Fibroblast of skin of abdomen (primary cell): ENCODE results near the gene GAS2.

Experiments used
- DNase-seq: peaks from one replicate; pipeline ENCODE4 v3.0.0-alpha.2; 2013

Gene GAS2

DNA sequence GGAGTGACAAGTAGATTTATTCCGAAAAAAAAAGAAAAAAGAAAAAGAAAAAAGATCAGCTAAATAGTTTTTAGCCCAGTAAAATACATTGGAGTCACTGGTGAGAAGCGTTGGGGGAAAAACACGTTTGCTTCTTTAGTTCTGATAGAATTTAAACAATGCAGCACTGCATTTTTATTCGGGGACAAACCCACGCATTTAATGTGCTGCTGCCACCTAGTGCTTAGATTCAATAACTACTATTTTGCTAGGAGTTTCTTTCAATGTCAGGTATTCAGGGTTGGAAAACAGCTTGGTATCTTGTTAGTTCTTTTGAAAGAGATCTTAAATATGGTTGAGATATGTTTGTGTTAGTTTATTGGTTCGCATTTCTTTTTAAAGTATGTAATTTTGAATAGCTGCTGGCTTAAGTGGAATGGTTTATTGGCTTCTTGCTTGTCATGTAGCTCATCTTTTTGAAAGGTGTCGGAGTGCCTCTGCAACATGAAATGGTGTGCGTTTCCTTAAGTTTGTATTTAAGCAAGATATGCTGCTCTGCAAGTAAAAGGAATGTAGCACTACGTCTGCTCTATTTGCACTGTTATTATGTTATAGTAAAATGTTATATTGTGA, 121.2 kb downstream of the GAS2 start:
- DNase-seq, result peak; percentile 49

DNA sequence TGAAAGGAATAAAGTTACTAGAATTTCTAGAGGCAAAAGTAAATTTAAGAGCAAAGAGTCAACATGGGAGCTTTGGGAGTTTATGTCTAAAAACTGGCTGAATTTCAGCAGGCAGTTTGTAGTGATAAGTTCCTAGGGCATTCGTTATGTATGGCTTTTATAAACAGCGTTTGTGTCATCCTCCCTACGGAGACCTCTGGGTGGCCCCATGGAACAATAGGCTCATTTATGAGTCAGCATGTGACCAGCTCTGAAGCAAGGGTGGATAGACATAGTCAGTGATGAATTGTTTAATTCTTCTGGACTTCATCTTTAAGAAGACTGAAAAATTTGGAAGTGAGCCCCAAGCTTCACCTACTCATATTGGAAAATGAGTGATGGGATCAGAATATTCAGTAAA, 126.1 kb downstream of the GAS2 start:
- peak; percentile 42 for DNase-seq

DNA sequence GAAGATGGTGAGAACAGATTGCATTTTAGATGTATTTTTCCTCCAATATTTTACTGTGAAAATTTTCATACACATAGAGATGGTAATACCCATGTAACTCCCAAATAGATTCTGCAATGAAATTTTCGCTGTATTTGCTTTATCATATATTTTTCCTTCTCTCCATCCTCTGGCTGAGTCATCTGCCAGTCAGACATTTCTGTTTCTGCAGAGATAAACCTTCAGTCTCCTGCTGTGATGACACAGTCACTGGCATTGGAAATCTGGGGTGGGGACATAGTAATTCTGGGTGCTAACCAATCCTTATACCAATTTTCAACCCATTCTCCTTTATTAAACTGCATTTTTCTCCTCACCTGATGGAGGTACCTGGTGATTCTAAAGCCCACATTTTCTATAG, 129.5 kb downstream of the GAS2 start:
- DNase-seq, result no peak

DNA sequence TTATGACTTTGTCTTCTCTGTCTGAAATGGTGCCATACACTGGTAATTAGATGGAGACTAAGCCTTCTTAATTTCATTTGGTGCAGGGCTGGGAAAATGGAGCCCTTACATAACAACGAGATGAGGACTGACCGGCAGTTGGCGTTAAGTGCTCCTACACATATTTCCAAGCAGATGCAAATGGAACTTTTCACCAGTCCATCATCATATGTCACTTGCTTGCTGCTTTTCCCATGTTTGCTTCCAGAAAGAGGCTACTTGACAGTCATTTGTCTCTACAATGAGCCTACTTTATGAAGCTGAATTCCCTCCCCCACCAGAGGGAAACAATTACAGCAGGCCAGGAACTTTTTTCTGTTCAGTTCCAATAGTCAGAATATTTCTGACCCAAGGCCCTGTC, 130.6 kb downstream of the GAS2 start:
- DNase-seq, result no peak

DNA sequence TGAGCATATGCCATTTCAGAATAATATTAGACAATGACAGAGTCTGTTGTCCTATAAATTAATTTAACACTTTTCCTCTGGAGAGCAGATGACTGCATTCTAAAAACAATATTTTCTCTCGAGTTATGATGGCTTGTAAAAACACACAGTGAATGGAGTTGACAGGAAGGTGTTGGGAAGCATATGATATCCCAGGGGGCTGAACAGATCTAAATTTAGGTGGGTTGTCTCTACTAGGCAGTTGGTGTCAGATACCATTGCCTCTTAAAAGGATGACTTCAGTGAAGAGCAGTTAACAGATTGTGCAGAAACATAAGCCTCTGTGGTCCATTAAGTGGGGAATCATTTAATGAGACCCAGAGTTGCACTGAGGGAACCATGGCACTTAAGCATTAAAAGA, 132.5 kb downstream of the GAS2 start:
- no peak for DNase-seq

DNA sequence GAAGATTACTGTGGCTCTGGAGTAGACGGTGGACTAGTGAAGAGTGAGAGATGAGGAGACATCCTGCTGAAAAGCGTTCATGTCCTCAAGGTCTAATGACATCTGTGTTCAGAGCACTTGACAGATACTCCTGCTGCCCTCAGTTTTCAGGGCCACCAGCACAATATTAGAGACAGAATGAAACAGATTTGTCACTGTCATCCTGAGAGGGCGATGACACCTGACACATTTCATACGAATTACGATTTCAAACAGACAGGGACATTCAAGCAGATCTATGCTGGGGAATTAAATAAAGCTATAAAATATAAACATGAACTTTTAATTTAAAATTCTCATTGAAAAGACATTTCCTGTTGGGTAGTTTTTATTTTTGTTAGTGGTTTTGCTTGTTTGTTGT, 134.1 kb downstream of the GAS2 start:
- DNase-seq, result no peak

DNA sequence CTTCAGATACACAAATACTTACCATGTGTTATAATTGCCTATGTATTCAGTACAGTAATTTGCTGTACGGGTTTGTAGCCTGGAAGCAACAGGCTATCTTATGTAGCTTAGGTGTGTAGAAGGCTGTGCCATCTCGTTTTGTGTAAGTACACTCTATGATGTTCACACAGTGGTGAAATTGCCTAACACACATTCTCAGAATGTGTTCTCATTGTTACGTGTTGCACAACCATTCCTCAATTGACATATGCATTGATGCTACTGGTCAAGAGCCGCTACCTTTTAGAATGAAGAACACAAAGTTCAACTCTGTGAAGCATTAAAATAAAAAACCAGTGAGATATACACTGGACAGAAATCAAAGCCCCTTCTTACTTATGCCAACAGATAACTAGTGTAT, 136.4 kb downstream of the GAS2 start:
- no peak for DNase-seq

DNA sequence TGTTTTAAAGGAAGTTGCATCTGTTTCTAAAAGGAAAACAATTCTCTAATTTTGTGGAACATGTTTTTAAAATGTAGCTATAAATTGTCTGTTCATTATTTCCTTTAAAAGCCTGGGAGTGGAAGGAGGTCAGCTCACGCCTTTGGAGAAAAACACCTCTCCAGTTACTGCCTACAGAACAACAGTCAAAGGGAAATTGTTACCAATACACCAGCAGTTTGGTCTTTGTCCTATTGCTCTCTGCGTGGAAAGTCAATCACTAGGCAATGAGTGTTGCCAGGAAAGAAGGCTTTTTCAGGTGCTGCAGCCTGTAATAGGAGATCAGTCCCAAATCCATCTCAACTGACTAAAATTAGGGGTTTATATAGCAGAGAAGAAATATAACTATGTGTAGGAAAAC, 141.0 kb downstream of the GAS2 start:
- DNase-seq, result no peak

DNA sequence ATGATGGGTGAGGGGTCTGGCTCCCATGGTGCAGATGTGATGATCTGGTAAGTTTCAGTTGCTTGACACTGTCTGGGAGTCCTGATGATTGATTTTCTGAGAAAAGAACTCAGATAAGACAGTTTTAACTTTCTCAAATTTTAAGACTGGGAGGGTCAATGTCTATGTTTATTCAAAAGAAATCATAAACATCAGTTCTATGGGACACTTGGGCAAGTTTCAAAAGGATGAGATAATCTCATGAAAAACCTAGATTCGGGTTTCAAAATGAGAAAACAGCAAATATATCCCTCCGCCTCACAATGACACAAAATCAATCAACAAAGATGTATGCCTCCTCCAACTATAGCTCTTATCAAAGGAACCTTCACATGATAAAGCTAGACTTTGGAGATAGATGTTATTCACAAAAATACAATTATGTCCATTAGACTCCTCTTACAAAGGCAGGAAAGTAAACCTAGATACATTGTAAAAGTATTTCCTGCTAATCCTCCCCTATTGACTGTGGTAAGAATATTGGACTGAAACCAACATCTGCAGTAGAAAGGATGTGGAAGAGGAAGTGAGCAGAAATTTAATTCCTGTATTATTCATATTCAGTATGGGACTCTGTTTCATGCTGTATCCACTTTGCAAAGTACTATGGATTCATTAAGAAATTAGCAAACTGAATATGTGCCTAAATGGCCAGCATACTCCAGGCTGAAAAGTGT, 141.6 kb downstream of the GAS2 start:
- peak; percentile 29 for DNase-seq

DNA sequence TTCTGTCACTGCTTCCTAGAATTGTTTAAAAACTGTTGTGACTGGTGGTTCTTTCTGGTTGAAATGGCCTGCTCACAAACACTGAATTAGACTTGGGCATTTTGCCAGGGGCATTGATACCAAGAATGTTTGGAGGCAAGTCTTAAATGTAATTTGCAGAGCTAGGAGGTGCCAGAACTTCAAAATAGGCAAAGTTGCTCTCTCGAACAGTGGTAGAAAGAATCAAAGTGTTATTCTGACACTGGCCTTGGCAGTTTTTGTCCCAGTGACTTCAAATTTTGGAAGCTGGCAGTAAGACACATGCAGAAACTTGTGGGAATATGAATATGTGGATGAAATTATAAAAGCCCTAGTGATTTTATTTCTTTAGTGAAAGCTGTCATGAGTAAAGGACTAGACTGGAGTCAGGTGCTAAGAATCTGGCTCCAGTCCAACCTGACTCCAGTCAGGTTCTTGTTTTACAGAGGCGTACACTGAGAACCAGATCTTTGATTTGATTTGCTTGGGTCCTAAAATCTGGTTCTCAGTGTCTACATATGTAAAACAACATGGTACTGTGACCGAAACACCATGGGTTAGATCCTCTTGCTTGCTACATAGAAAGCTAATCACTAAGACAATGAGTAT, 142.3 kb downstream of the GAS2 start:
- no peak for DNase-seq

DNA sequence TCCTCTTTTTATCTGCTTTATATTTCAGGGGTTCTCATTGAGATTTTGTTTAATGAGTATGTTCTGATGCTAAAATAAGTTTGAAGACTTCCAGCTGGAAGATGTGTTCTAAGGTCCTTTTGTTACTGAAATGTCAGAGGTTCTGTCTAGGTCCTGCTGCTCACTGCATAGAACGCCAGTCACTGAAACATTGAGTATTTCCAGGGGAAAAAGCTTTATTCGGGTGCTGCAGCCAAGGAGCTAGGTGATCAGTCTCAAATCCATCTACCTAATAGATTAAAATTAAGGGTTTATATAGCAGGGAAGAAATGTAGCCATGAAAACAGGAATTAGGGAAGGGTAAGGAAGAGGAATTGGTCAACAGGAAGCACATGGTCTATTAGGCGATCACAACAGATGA, 143.5 kb downstream of the GAS2 start:
- no peak for DNase-seq

DNA sequence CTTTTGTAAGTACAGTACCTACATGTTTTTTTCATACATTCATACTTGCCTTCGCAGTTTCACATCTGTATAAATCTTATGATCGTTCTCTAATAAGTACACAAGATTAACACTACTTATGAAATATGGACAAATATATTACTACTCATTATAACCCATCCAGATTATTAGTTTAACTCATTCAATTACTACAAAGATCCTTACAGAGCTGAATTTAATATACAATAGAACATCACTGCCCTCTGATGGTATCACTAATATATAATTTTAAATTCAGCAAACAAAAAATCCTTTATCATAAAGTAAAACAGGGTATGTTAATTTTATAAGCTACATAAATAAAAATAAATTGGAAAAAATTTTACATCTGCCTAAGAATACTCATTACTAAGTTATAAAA, 155.8 kb downstream of the GAS2 start:
- DNase-seq, result no peak

DNA sequence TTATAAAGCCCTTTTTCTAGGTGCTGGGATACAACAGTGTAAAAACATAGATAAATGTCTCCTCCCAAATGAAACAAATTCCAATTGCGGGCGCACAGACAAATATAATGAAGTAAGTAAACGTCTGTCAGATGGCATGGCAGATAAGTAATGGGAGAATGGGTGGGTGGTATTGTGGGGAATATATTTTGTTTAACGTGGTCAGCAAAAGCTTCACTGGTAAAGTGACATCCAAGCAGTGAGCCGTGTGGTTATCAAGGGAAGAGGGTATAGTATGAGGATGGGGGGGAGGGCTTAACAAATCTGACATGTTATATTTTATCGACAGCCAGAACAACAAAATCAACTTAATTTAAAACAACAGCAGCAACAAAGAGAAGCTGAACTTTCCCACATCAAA, 162.0 kb downstream of the GAS2 start:
- DNase-seq, result no peak

DNA sequence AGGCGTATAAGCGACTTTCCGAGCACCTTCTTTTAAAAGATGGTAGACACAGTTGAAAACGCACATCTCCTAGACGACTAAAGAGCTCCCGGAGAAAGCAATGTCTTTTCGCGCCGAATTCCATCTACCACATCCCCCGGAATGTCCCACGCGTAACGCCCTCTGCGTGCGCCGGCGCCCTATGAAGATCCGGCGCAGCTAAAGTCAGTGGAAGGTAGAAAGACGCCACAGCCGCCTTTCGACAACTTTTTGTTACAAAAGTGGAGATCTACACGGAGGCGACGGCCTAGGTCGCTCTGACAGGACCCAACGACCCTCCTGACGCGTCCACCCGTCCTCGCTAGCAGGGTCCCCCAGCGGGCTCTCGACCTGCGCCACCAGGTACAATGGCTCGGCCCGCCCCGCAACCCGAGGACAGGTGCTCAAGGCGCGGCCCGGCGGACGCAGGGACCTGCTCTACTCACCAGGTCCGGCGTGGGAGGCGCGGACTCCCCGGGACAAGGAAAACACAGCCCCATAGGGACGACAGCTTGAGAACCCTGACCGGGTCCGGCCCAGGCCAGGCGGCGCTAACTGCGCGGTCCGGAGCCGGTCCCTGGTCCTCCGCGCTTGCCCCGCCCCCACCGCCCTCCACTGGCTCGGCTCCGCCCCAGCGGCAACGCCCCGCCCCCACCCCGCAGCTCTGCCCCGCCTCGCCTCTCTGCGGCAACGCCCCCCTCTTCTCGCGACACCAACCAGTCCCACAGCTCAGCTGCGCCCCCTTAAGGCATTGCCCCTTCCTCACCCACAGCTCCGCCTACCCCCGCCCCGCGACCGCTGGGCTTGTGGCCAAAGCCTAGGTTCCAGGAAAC, 163.0 kb downstream of the GAS2 start, which contains the start of gene SVIP:
Gene SVIP (minus strand): TSS at position 571 of the 851 bp plus-strand sequence. CDS start 53 bp downstream, at position 518.
- DNase-seq, result peak; percentile 83

DNA sequence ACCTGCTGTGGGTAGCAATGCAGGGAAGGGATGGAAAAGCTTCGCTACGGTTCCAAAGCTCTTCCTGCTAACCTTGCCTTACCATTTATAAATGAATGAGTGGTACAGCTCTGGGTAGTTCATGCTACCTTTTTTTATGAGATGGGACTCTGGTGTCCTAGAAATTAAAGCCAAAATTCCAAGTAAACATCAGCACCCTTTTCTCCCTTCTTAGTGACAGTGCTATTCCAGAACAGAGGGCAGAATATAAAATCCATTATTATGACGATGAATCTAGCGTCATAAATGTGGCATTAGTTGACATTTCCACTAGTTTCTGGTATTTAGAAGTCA, 163.6 kb downstream of the GAS2 start:
- DNase-seq, result no peak

DNA sequence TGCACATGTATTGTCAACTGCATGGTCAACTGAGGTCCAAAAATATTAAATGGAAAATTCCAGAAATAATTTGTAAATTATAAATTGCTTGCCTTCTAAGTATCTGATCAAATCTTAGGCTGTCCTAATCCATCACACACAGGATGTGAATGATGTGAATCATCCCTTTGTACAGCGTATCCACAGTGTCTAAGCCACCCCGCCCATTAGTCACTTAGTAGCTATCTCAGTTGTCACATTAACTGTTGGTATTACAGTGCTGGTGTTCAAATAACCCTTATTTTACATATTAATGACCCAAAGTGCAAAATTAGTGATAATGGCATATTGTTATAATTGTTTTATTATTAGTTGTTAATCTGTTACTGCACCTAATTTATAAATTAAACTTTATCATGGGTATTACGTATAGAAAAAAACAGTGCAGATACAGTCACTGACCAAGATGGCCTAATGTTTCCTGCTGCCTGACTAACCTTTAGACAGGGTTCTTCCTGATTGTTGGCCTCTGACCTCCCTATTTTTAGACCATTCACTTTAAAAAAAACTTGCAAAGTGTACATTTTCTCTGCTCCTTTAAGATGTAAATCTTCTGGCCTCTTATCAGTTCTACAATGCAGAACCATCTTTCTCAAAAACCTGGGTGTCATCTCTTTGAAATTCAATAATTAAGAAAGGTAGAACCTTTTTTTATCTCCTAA, 166.1 kb downstream of the GAS2 start:
- DNase-seq, result no peak

DNA sequence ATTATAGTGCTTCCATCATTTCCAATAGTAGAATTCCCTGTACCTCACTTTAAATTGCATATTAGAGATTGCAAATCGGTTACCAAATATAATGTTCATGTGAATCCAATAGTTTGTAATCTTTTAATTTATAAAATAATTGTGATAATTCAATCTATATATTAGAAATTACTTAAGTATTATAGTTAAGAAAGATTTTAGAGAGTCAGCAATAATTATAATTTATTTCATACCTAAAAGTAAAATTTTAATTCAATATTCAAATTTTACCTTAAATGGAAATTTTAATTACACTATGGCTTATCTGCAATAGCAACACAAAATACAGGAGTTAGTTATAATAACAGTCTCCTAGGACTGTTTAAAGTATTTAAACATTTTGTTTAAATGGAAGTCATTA, 180.3 kb downstream of the GAS2 start:
- no peak for DNase-seq

DNA sequence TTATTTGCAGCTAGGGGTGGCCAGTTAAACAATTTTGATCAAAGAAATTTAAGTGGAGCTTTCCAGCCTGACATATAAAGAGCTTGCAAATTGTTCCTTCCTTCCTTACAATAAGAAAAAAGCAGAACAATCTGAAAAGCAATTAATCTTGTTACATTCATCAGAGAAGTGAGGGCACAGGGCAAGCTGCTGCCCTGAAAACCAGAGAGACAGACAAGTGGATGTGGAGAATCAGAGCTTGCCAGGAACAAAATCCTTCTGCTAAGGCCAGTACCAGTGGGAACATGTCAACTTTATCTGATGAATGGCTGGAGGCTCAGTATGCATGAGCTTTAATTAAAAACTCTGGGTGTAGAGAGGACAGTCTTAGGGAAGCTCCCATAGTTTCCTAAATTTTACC, 185.1 kb downstream of the GAS2 start:
- no peak for DNase-seq

DNA sequence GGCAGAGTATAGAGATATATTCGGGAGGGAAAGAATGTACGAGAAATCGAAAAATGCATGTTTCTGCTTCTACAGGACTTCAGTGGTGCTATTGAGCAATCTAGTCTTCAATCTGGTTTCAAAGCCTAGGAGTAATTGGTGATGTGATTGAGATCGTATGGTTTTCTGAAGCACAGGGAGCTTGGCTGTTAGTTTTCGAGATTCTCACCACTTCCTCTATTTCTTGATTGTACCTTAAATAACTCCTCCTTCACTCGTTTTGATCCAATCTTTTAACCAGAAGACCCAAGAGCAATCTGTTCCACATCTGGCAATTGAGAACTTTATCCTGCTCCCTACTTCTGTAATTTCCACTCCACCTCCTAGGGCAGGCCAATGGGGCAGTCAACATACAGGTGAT, 193.3 kb downstream of the GAS2 start:
- DNase-seq, result no peak

DNA sequence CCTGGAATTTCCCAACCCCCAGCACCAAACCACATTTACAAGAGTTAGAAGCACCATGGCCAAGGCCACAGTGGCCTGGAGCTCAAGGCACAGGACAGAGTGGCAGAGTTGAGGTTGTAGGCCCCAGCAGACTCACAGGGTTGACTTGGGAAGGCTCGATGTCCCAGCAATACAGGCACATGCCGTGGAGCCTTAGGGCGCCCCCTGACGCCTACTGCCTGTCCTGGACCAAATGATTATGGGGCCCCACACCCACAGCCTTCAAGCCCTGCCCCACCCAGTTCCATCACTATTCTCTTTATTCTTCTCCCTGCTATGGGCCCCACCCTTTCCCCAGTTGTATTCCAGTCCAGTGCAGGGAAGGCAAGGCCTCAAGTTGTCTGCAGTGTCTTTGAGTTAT, 193.8 kb downstream of the GAS2 start, which contains the start of gene CCDC179:
Gene CCDC179 (minus strand): TSS at position 234 of the 400 bp plus-strand sequence. CDS start 53 bp downstream, at position 181.
- no peak for DNase-seq
